SK-N-MC (cell line): Measurements from ENCODE around the gene DSE.

ENCODE experiments used
- DNase-seq: peaks from one replicate; pipeline ENCODE4 v3.0.0-alpha.2; 2011; ENCODE audit warnings: low read depth, low spot score
- H3K27ac ChIP-seq: fragments of 200-600 bp; sonication (generic); 2 replicates; pipeline ENCODE4 v1.5.1; 2016; ENCODE audit warnings: mixed run types
- H3K36me3 ChIP-seq: fragments of 200-600 bp; sonication (generic); 2 replicates; pipeline ENCODE4 v1.6.1; 2017; ENCODE audit warnings: antibody characterized with exemption, low read length, mixed read lengths; ENCODE audit not compliant: insufficient read depth
- H3K4me3 ChIP-seq: fragments of 200-600 bp; sonication (generic); 2 replicates; pipeline ENCODE4 v1.5.1; 2016
- H3K9ac ChIP-seq: fragments of 200-600 bp; sonication (generic); 2 replicates; pipeline ENCODE4 v1.8.0; 2017; ENCODE audit warnings: mixed run types, mixed read lengths; ENCODE audit not compliant: insufficient read length
- H3K9me3 ChIP-seq: fragments of 200-600 bp; sonication (generic); 2 replicates; pipeline ENCODE4 v1.6.1; 2017; ENCODE audit warnings: low read depth, mild to moderate bottlenecking, antibody characterized with exemption, low read length, moderate library complexity, mixed read lengths
- EZH2 ChIP-seq: fragments of 200-600 bp; sonication (generic); IDR thresholded peaks from one replicate; pipeline ENCODE4 v1.6.1; 2017; ENCODE audit warnings: antibody characterized with exemption
- FOXP2 ChIP-seq: optimal IDR thresholded peaks from 2 replicates; pipeline ENCODE3; 2011; ENCODE audit warnings: mild to moderate bottlenecking, moderate library complexity; ENCODE audit not compliant: insufficient read depth; ENCODE audit errors: extremely low read length, control extremely low read depth
- POLR2AphosphoS5 ChIP-seq: IDR thresholded peaks from 2 replicates; pipeline ENCODE4 v1.6.1; 2012; ENCODE audit warnings: mild to moderate bottlenecking, low read depth, low read length, borderline replicate concordance

The DSE gene

DNA sequence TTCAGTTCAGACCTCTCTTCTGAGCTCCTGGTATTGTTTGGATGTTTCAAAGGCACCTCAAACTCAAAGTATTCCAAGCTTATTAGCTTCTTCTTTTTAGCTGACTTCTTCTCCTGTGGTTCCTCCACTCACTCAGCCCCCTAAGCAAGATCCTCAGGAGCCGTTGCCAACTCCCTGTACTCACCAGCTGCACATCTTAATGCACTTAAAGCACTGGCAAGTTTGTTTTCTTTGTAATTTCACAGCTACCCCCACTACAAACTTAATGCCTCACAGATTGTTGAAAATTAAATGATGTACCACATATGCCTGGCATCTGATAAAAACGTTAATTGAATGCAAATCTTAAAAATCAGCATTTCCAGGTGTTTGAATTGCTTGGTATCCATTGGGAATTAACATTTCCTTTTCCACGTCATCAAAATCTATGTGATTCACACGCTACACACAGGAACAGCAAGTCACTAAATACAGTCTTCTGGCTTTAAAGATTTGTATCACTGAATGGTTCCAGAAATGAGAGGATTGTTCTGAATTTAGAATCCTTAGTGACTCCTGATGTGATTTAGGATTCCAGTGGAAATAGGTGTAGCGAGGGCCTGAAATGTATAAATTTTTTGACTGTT, 114.9 kb downstream of the DSE start:
- Histone ChIP-seq H3K4me3 (no peak overlapping the region), H3K27ac (no peak overlapping the region), H3K9ac (no peak overlapping the region), H3K9me3 (no peaks in the 10 kb centered on the region), H3K36me3 (no peaks in the 10 kb centered on the region)
- DNase-seq = no peak
- TF ChIP-seq FOXP2 = no peak
- TF ChIP-seq POLR2AphosphoS5 = no peak
- no peak for TF ChIP-seq EZH2

DNA sequence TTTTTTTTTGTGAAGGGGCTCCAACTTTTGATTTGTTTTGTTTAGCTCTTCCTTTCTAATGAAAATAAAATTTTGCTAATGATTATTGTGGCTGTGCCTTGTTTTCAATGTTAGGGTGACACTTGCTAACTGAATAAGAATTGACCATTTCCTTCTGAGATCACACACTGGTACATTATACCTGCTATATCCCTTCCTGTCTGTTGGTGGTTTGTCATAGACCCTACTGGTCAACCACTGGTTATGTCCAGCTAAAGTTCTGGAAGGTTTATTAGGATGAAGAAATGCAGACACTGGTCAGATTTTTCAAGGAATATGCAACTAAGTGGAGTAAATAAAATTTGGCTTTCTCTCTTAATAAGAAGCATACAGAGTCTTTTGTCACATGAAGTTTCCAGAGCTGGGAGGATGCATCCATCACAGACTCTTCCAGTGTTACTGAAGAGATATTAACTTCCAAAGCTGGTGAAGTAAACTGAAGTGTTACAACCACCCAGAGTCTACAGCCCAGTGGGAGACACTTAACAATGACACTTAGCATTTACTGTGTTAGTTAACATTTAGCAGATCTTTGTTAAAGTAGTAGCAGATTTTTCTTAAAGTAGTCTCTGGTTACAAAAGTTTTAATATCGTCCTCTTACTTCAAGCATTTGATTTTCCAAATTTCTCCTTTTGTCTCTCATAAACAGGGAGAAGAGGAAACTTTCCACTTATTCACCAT, 121.0 kb downstream of the DSE start:
- Histone ChIP-seq H3K36me3 (no peaks in the 10 kb centered on the region), H3K27ac (no peak overlapping the region), H3K4me3 (no peak overlapping the region), H3K9ac (no peak overlapping the region), H3K9me3 (no peaks in the 10 kb centered on the region)
- TF ChIP-seq FOXP2 = no peak
- no peak for TF ChIP-seq EZH2
- TF ChIP-seq POLR2AphosphoS5 = no peak
- DNase-seq = no peak

DNA sequence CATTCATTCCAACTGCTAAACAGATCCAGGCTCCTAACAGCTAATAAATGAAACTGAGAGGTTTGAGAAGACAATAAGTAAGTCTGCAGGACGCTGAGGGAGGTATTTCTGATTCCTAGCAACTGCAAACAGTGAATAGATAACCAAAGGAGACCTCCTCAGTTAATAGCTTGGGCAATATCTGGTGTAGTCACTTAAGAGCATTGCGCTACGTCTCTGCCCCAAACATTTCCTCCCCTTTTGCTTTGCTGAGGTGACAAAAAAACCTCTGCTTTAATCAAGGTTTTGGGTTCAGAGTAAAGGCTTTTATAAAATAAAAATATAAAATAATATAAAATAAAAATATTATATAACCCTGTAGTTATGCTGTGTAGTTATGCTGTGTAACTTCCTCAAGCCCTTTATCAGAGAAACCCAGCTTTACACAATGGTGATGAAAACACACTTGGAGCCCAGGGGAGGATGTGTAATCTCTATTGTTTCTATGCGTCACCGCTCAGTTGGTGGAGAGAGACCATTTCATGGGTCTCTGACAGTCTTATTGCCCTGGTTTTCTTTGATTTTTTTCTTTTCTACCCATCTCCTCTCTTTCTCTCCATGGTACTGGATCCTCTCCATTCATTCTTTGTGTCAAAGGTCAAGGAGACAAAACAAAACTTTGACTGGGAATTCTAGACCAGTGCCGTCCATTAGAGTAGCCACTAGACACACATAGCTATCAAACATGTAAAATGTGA, 121.8 kb downstream of the DSE start:
- Histone ChIP-seq H3K9ac (no peak overlapping the region), H3K36me3 (no peaks in the 10 kb centered on the region), H3K27ac (no peak overlapping the region), H3K4me3 (no peak overlapping the region), H3K9me3 (no peaks in the 10 kb centered on the region)
- DNase-seq = no peak
- TF ChIP-seq EZH2 = no peak
- TF ChIP-seq FOXP2 = no peak
- TF ChIP-seq POLR2AphosphoS5 = no peak
